CMK (cell line): ENCODE measurements around the gene RANBP17.

Experiments
- DNase-seq: peaks from one replicate; pipeline ENCODE4 v3.0.0-alpha.2; 2010; ENCODE audit warnings: low read depth

RANBP17 gene

DNA sequence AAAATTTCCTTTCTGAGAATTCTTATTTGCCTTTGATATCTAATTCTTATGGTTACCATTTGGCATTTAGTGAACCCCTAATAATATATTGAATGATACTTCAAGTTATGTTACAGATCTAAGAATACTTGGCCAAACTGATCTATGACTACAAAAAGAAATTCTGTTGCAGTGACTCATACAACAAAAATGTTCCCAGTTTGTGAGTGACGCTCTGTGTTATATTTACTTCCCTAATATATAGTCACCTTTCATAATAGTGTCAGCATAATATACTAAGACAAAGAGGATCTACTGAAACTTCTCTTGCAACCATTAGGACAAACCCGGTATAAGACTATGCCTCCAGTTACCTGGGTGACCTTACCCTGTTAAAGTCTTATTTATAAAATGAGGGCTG is 230.4 kb downstream of the RANBP17 start:
- no peak for DNase-seq

DNA sequence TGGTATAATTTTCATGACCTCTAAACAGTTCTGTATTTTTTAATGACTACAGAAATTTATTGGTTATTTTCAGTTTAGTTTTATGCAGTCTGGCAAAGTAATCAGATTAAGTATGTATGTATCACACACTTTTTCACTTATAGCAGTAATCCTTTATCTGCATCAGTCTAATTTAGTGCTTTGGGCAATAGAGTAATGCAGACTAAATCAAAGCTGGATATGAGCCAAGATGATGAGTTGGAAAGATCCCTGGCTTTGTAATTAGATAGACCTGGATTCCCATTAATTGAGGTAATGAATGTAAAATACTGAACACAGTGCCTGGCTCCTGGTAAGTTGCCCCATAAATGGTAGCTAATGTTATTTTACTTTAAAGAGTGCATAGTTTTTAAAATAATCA is 231.8 kb downstream of the RANBP17 start:
- DNase-seq = no peak

DNA sequence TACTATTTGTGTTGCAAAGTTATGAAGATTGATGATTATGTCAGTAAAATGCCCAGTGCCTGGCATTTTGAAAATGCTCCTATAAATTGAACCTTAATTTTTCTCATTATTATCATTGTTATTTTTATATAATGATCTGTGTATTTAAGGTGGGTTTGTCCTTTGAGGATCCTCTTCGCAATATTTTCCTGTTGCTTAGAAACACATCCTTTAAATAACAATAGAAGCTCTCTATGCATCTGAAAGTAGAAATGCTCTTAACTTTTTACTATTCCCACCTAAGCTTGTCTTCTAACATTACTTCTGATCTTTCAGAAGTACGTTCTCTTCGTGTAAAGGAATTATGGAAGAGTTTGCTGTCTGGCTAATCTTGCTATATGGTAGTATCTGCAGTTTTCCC is 232.5 kb downstream of the RANBP17 start:
- DNase-seq = no peak

DNA sequence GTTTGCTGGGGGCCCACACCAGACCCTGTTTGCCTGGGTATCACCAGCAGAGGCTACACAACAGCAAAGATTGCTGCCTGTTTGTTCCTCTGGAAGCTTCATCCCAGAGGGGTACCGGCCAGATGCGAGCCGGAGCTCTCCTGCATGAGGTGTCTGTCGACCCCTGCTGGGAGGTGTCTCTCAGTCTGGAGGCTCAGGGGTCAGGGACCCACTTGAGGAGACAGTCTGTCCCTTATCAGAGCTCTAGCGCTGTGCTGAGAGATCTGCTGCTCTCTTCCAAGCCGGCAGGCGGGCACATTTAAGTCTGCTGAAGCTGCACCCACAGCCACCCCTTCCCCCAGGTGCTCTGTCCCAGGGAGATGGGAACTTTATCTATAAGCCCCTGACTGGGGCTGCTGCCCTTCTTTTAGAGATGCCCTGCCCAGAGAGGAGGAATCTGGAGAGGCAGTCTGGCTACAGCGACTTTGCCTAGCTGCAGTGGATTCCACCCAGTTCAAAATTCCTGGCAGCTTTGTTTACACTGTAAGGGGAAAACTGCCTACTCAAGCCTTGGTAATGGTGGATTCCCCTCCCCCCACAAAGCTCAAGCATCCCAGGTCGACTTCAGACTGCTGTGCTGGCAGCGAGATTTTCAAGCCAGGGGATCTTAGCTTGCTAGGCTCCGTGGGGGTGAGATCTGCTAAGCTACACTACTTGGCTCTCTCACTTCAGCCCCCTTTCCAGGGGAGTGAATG is 241.2 kb downstream of the RANBP17 start:
- DNase-seq = no peak

DNA sequence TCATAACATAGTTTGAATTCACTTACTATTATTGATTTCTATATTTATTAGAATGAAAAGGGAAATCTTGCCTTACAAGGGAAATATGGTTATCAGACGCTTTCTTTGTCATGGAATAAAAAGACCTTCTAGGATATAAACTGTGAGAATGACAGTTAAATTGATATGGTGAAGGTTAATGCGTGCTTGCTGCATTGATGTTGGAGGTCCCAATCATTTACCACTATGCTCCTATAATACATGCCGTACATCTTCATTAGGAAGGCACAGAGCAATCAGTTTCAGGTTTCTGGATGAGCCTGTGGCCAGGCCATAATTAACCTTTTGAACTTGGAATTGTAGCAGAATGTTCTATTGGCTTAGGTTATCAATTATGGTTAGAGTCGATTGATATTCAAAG is 245.9 kb downstream of the RANBP17 start:
- no peak for DNase-seq

DNA sequence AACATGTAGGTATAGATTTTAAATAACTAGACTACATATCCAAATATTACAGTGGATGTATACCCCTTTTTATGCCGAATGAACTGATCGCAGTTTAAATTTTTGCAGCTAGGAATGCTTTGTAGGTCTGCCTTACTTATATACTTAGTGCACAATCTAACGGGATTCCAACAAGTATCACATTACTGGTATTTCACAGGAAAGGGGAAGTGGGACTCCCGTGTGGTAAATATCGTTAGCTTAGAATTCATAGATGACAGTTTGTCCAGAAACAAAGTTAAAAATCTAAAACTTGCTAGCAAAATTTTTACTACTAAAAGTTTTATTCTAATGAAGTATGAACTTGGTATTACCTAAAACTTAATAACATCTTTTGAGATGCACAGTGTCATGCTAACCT is 253.7 kb downstream of the RANBP17 start:
- no peak for DNase-seq

DNA sequence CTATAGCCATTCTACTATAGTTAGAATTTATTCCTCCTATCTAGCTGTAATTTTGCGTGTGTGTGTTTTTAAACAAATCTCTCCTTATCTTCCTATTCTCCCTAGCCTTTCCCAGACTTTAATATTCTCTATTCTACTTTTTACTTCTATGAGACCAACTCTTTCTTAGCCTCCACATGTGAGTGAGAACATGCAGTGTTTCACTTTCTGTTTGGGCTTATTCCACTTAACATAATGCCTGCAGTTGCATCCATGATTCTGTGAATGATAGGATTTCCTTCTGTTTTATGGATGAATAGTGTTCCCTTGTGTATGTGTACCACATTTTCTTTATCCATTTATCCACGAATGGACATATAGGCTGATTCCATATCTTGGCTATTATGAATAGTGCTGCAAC is 254.9 kb downstream of the RANBP17 start:
- no peak for DNase-seq

DNA sequence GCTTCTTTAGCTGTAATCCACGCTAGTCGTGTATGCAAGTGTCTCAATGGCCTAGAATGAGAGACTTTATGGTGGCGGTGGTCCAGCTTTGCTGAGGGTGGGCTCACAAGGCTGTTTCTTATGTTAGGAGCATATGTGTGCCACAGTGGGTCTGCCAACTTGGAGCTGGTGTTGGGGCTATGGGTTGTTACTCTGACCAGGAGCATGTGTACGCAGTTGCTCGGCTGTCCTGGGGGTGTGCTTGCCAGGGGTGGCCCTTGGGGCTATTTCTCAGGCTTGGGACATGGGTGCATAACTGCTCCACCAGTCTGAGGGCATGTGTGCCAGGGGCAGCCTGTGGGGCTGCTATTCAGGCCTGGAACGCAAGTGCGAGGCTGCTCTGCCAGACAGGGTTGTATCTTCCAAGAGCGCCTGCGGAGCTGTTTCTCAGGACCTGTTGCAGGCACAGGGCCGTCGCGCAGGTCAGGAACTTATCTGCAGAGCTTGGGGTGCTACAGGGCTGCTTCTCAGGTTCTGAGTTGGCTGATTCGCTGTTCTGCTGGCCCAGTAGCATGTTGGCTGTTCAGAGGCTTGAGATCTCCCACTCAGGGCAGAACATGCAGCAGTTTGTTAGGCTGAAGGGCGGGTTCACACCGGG is 259.3 kb downstream of the RANBP17 start:
- DNase-seq = no peak

DNA sequence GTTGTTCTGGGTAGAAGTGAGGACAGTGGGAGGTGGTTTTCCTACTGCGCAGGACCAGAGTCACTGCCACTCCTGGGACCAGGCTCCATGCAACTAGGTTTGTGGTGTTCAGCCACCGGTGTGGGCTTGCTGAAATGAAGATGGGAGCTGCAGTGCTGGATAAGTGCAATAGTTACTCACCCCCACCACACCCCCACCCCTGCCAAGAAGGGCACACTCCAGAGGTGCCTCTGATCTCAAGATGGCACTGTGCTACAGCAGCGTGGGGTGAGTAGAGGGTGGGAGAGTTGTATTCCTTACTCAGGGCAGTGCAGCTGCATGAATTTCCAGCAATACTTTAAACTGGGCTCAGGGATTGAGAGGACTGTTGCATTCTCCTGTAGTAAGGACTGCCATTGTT is 259.8 kb downstream of the RANBP17 start:
- no peak for DNase-seq

DNA sequence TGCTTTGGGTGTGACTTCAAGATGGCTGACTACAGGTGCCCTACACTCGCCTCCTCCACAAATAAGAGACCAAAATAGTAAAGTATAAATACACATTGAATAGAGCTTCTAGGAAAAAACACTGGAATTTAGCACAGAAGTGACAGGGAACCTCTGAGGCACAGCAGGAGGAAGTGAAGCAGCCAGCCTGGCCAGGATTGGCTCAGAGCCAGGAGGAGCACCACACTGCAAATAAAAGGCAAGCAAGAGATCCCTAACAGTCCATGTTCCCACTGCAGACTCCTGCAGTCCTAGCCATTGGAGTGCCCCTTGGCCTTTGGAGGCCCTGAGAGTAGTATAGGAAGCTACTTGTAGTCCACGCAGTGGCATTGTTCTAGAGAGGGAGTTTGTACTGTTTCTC is 260.6 kb downstream of the RANBP17 start:
- DNase-seq = no peak

DNA sequence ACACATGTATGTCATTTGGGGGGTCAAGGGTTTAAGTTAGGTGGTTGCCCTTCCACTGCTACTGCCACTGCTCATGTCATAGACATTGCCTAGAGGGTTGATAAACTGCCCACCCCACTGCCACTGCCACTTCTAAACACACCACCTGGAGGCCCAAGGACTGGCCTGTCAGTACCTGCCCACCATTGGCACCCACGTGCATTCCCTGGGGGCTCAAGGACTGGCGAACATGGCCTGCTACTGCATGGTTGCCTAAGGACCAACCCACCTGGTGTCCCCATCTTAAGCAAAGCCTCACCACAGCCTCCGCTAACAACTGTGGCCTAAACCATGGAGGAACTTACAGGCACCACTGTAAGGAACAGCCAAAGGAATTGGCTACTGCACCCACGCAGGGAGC is 261.6 kb downstream of the RANBP17 start:
- no peak for DNase-seq

DNA sequence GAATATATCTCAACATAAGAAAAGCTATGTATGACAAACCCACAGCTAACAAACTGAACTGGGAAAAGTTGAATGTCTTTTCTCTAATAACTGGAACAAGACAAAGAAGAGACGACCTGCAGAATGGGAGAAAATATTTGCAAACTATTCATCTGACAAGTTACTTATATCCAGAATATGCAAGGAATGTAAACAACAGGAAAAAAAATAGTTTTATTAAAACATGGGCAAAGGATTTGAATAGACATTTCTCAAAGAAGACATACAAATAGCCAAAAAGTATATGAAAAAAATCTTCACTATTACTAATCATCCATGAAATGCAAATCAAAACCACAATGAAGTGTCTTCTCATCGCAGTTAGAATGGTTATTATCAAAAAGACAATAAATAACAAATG is 265.5 kb downstream of the RANBP17 start:
- no peak for DNase-seq

DNA sequence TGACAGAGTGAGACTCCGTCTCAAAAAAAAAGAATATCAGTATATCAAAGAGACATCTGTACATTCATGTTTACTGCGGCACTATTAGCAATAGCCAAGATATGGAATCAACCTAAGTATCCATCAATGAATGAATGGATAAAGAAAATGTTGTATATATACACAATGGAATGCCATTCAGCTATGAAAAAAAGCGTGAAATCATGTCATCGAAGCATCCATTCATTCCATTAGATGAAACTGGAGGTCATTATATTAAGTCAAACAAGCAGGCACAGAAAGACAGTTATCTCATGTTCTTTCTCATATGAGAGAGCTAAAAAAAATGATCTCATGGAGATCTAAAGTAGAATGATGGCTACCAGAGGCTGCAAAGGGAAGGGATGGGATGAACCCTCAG is 266.3 kb downstream of the RANBP17 start:
- DNase-seq = no peak

DNA sequence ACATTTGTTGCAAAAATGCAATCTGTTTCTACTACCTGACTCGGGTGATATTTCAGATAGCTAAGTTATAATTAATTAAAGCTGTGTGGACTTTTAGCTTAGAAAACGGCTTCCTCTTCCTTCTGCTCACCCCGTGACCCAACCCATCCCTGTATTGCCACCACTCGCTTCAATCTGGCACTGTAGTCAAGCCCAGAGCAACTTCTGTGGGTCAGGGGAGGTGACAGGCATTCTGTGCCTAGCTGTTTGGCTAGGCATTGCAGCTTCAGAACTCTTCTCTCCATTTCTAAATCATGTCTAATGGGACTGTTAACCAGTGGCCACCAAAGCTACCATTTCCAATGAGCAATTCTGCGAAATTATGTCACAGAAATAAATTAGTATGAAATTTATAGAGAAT is 267.5 kb downstream of the RANBP17 start:
- no peak for DNase-seq

DNA sequence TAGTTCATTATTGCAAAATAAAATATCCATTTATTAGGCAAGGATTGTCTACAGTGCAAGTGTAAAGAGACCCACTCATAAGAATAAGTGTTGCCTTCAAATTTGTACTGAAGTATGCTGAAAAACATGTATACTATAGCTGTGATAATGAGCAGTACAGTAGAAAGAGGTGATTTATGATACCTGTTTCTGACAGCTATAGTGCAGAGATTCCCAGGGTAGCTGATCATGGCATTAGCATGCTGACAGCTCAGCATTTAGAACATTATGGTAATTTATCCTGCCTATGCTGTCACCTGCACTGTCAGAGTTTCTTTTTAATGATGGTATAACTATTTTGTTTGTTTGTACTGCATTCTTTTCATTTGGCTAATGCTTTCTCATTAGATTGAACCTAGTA is 269.7 kb downstream of the RANBP17 start:
- DNase-seq = no peak

DNA sequence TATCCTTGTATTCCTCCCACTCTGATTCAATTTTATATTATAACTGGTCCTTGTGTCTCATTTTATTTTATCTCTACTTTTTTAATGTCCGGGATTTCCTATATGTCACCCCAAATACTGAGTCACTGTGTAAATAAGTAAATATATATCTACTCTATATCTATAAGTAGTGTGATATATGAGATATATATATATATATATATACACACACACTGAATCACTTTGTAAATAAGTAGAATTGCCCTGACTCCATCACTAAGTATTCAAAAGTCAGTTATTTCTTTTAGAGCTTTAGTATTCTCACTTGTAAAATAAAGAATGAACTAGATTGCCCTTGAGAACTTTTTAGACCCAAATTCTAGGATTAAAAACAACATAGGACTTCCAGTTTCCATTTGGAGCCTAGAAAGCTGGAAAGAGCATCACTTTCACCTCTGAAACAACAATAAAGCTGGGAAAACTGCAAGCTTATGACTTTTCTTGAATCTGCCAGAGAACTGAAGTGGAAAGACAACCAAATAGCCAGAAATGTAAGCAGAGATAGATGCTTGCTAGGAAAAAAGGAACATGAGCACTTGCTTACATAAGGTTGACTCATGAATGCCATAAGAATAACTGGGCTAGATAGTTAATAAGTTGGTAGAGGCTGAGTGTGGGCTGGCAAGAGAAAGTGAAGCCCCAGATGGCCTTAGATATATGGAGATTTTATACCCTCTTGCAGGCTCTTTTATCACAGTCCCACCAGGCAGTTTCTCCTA is 276.1 kb downstream of the RANBP17 start:
- no peak for DNase-seq

DNA sequence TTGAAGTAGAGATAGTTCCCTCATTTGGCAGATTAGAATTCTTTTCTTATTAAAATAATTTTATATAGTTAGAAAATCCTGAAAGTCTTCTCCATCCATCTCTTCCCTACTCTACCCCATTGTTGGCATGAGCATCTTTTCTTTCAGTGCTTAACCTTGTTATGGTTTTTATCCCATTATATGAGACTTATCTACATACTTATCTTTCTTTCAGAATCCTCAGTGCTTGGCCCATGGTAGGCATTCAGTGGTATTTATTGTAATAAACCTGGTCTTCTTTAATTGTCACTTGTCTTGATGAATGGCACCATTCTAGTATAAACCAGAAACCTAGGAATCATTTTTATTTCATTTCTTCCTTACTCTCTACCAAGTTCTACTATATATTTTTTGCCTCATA is 277.4 kb downstream of the RANBP17 start:
- no peak for DNase-seq

DNA sequence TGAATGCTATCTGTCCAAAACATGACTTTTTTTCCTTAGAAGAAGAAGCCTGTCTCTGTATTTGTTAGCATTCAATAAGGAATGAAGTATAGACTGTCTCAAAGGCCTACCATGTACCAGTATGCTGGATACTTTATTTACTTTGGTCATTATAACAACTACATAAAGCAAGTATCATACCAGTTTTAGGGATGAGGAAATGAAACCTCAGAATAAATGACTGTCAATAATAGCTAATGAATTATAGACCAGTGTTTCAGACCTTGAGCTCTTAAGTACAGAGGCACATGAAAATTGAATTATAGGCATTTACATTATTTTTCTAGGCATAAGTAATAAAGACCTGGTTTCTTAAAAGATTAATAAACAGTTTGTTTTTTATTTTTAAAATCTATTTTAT is 280.8 kb downstream of the RANBP17 start:
- DNase-seq = no peak

DNA sequence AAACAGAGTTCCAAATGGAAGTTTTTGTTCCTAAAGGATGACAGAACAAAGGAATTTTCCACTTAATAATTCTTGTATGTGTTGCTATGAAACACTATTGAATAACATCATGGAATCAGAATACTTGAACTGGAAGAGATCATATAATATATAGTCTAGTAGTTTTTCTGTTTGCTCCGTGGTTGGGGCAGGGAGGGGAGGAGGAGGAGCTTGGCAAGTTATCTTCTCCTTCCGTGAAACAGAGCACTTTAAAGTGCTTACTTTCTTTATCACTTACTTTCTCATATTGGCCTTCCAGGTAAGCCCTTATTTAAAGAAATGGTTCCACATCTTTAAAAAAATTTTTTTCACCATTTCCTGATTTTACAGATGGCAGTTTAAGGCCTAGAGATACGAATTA is 281.4 kb downstream of the RANBP17 start:
- no peak for DNase-seq

DNA sequence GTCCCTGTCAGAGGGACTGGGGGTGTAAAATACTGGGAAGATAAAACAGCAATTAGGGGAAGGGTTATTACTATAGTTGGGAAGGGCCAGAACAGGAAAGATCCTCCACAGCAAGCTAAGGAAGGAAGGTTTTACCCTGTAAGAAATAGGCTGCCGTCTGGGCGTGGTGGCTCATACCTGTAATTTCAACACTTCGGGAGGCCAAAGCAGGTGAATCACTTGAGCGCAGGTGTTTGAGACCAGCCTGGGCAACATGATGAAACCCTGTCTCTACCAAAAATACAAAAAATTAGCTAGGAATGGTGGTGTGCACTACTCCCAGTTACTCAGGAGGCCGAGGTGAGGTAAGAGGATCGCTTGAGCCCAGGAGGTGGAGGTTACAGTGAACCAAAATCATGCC is 282.1 kb downstream of the RANBP17 start:
- DNase-seq = no peak

DNA sequence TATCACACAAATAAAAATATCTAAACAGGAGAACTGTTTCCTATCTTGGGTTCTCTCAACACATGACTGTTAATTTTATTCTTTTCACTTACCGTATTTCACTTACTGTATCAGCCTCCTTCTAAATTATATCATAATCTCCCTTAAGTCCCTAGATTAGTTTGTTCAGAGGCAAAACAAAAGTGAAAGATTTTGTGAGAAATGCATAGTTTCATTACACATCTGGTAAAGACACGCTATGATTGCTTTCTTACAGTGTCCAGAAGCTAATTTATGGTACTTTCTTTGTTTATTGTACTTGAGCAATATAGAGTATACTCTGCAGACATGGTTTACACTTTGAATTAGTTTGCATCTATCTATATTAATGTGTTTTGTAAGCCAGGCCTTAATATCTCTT is 287.5 kb downstream of the RANBP17 start:
- no peak for DNase-seq

DNA sequence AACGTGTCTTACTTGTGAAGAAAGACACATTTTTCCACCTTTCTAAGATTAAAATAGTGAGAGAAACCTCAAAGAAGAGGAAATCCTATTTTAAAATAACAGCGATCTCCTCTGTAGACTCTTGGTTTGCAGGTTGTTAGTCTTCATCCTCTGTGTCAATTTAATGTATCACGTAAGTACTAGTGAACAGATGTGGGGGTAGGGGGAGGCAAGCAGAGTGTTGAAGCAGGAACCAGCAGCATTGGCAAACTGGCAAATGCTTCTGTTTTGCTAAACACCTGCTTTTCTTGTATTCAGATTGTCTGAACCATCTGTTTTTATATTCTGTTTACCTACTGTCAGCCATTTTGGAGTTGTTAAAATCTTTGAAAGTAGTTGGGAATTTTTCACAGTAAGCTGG is 288.0 kb downstream of the RANBP17 start:
- no peak for DNase-seq

DNA sequence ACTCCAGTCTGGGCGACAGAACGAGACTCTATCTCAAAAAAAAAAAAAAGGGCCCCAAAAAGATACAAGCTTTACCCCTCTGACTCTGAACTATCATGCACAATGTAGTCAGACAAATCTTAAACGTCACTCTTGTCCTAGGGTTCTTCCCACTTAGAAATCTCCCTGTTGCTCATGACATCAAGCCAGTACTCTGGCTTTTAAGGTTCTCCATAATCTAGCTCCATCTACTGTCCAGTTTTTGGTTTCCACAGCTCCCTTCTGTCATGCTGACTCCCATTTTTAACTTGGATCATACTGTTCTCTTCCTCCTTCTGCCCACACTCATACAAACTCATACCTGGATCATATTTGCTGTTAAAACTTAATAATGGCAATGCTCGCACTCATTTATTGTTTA is 290.6 kb downstream of the RANBP17 start:
- no peak for DNase-seq
